Tibial artery (tissue), 4 donors: Measurements from ENCODE around the gene MBNL3.

Experiments
- DNase-seq, 2 donors: peaks; one replicate each; pipeline ENCODE4 v3.0.0-alpha.2; 2019
- H3K27ac ChIP-seq, 2 donors: fragments of 200-600 bp; sonication (generic) in 1 of 2; 1 replicate in 1 of 2; 2 replicates in 1 of 2; pipeline ENCODE4 v1.5.1; 2018 to 2019; ENCODE audit warnings: mild to moderate bottlenecking in 1 of 2
- H3K27me3 ChIP-seq, 2 donors: fragments of 200-600 bp; sonication (generic) in 1 of 2; one replicate each; pipeline versions ENCODE4 v1.5.1 to v1.6.0; 2016 to 2019
- H3K36me3 ChIP-seq, 3 donors: fragments of 200-600 bp; sonication (generic) in 2 of 3; one replicate each; pipeline ENCODE4 v1.5.1; 2016 to 2019; ENCODE audit warnings: mild to moderate bottlenecking in 2 of 3
- H3K4me1 ChIP-seq, 4 donors: fragments of 200-600 bp; sonication (generic) in 2 of 4; 1 replicate in 3 of 4; 2 replicates in 1 of 4; pipeline ENCODE4 v1.5.1; 2016 to 2019
- H3K4me3 ChIP-seq, 2 donors: fragments of 200-600 bp; sonication (generic) in 1 of 2; 1 replicate in 1 of 2; 2 replicates in 1 of 2; pipeline ENCODE4 v1.5.1; 2018 to 2019; ENCODE audit warnings: mild to moderate bottlenecking in 2 of 2
- H3K9me3 ChIP-seq, 3 donors: fragments of 200-600 bp; sonication (generic) in 1 of 3; one replicate each; pipeline ENCODE4 v1.5.1; 2016 to 2019
- CTCF ChIP-seq, 2 experiments: fragments of 200-600 bp in 1 of 2; fragments of 450-650 bp in 1 of 2; IDR thresholded peaks; one replicate each; pipeline ENCODE4 v1.5.1; 2017 to 2019; ENCODE audit warnings: antibody characterized with exemption in 2 of 2, mild to moderate bottlenecking in 1 of 2, moderate library complexity in 1 of 2
- intact Hi-C: fragments of 100-400 bp; cut with DNase I; formaldehyde crosslinking; loops from one replicate; pipeline ENCODE4 v1.15.0; 2023; ENCODE audit warnings: low total_unique reads

Gene MBNL3

DNA sequence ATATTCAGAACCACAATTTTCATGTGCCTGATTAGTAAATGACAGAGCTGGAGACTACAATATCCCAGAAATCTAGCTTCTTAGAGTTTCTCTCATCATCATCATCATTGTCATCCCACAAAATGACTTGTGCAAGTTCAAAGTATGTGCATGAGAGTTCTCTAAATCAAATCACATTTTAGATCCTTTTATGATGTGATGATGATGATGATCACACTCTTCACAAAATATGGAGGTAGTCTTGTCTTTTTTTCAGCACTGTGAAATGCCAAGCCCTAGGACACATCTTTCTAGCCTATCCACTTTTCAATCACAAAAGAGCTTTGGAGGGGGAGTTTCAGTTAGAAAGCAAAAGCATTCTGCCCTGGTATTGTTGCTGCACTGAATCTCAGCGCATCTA, 7.4 kb downstream of the MBNL3 start:
- no peak for DNase-seq
- H3K27ac ChIP-seq = no peak overlapping the region
- no peaks in the 10 kb centered on the region for H3K36me3 ChIP-seq
- H3K27me3 ChIP-seq = no peaks in the 10 kb centered on the region
- H3K4me1 ChIP-seq = peaks cover 0 to 6% (median 0%) of the 10 kb centered on the region in 4 donors
- intact Hi-C loops = no loop called here
- H3K4me3 ChIP-seq = no peak overlapping the region
- TF ChIP-seq CTCF (IDR thresholded peaks at IDR 0.05) = no peak
- no peaks in the 10 kb centered on the region for H3K9me3 ChIP-seq

DNA sequence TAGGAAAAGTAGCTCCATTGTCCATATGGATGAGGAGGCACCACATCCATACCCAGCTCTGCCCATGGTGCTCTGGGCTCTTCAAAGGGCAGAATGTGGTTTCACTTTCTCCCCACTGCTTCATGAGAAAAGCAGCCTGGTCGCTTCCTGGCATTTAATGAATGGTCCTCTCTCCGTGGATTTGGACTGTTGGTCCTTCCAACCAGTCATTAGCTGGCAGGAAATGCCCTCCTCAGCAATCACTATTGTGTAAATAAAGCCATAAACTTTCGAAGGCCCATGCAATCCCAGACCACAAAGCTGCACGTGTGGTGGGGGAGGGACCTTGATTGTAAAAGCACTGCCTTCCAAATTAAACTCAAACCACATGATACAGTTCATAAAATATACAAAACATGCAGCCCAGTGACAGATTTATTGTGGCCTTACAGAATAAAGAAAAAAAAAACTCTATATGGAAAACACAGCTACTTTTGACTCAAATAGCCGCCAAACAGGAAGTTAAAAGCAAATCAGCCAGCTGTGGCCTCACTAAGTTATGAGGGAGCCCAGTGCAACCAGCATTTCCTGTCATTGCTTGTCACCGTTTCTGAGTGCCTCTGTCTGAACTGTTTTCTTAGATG, 8.1 kb downstream of the MBNL3 start:
- TF ChIP-seq CTCF (IDR thresholded peaks at IDR 0.05) = no peak
- H3K36me3 ChIP-seq = no peaks in the 10 kb centered on the region
- intact Hi-C loops = no loop called here
- H3K9me3 ChIP-seq = no peaks in the 10 kb centered on the region
- H3K4me3 ChIP-seq = peak overlapping the region; percentile 34 to 43
- peak overlapping the region; percentile 33 to 35 for H3K27ac ChIP-seq
- H3K27me3 ChIP-seq = no peaks in the 10 kb centered on the region
- DNase-seq = no peak
- peaks cover 0 to 6% (median 0%) of the 10 kb centered on the region in 4 donors for H3K4me1 ChIP-seq

DNA sequence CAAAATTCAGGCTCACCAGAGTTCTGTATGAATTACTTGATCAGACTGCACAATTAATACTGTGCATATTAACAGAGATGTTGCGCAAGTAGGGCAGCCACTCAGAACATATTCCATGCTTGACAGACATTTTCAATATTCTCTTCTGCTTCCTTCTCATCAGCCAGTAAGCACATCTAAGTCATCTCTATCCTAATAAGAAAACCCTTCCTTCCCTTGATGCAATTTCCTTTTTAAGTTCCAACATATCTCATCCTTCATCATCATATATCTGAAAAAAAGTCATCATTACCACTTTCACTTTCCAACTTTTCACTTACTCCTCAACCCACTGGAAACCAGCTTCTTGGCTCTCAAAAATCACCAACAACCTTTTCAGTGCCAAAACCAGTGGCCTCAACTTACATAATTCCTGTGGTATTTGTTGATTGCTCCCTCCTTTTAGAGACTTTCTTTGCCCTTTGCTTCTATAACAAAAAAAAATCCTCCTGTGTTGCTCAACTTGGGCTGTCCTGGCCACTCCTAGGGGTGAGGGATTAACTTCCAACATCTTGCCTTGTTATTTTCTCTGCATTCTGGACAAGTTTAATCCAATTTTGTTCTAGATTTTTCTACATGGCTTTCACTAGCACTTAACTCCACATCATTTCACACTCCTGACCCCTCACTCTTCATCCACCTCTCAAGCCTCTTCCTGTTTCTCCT, 14.1 kb downstream of the MBNL3 start:
- H3K36me3 ChIP-seq = no peaks in the 10 kb centered on the region
- TF ChIP-seq CTCF (IDR thresholded peaks at IDR 0.05) = no peak
- H3K4me1 ChIP-seq = no peaks in the 10 kb centered on the region
- H3K27me3 ChIP-seq = no peaks in the 10 kb centered on the region
- DNase-seq = no peak
- H3K4me3 ChIP-seq = no peak overlapping the region
- intact Hi-C loops = no loop called here
- no peak overlapping the region for H3K27ac ChIP-seq
- no peaks in the 10 kb centered on the region for H3K9me3 ChIP-seq

DNA sequence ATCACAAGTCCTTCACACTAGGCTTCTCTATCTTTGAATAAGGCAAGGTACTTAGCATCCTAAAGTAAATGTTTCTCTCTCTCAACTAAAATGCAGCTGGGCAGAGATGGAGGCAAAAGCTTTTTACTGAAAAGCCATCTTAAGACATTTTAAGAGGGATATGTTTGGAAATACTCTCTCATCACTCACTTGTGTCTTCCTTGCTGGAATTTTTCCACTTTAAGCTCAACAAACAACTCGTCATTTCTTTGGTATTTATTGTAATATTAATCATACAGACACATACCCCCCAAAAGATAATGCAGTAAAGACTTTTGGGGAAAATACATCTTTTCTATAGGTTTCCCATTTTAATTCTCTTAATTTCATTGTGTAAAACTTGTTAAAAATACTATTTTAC, 16.4 kb downstream of the MBNL3 start:
- TF ChIP-seq CTCF (IDR thresholded peaks at IDR 0.05) = no peak
- Histone ChIP-seq H3K9me3 (no peaks in the 10 kb centered on the region), H3K27ac (no peak overlapping the region), H3K36me3 (no peaks in the 10 kb centered on the region), H3K4me3 (no peak overlapping the region), H3K27me3 (no peaks in the 10 kb centered on the region), H3K4me1 (no peaks in the 10 kb centered on the region)
- intact Hi-C loops = no loop called here
- no peak for DNase-seq

DNA sequence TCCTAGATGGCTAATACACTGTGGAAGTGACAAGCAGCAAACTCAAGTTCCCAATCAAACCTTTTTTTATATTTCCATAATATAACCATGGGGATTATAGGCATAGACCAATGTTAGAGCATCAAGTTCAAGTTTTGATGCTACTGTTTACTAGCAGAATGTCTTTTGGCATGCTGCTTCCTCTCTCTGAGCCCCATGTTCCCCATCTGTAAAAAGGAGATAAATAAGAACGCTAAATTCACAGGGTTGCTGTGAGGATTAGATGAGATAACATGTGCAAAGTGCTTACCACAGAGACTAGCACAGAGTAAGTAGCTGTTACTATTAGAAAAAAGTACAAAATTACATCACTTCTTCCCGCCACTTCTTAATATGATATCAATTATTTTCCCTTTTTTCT, 18.0 kb downstream of the MBNL3 start:
- no peaks in the 10 kb centered on the region for H3K36me3 ChIP-seq
- H3K4me3 ChIP-seq = no peak overlapping the region
- DNase-seq = no peak
- no peaks in the 10 kb centered on the region for H3K9me3 ChIP-seq
- no peak overlapping the region for H3K27ac ChIP-seq
- no peak for TF ChIP-seq CTCF (IDR thresholded peaks at IDR 0.05)
- intact Hi-C loops = no loop called here
- H3K4me1 ChIP-seq = no peaks in the 10 kb centered on the region
- no peaks in the 10 kb centered on the region for H3K27me3 ChIP-seq
